HepG2 (cell line): ENCODE results near the gene APOC3. TPM values are rescaled to one million over a fixed set of nuclear protein-coding genes. Genes with fewer than 3 reads are reported as not detected.

Source experiments
- FOXO1 ChIP-seq: sonication (generic); formaldehyde crosslinking; IDR thresholded peaks from 2 replicates; pipeline ENCODE4 v1.4.0; 2020; ENCODE audit warnings: missing genetic modification reagents
- IKZF4 ChIP-seq: sonication (generic); formaldehyde crosslinking; IDR thresholded peaks from 2 replicates; pipeline ENCODE4 v1.5.1; 2020; ENCODE audit warnings: borderline replicate concordance, mild to moderate bottlenecking, low read depth, missing genetic modification reagents; ENCODE audit errors: not compliant biosample characterization
- NR2F6 ChIP-seq, 2 experiments: IDR thresholded peaks; 2 replicates each; pipeline ENCODE4 v1.6.1; 2016; ENCODE audit warnings: antibody characterized with exemption in 1 of 2, mild to moderate bottlenecking in 1 of 2
- PHF20 ChIP-seq: sonication (generic); formaldehyde crosslinking; IDR thresholded peaks from 2 replicates; pipeline ENCODE4 v1.5.0; 2020; ENCODE audit warnings: mild to moderate bottlenecking, missing genetic modification reagents
- RXRA ChIP-seq: sonication (generic); formaldehyde crosslinking; IDR thresholded peaks from 2 replicates; pipeline ENCODE4 v1.5.1; 2020; ENCODE audit warnings: missing genetic modification reagents
- SMARCE1 ChIP-seq: fragments of 450-650 bp; IDR thresholded peaks from 2 replicates; pipeline ENCODE4 v1.6.1; 2017; ENCODE audit warnings: borderline replicate concordance
- ZNF501 ChIP-seq: sonication (generic); formaldehyde crosslinking; IDR thresholded peaks from 2 replicates; pipeline ENCODE4 v1.5.1; 2020; ENCODE audit warnings: mild to moderate bottlenecking, moderate library complexity, missing genetic modification reagents
- ZNF550 ChIP-seq: sonication (generic); formaldehyde crosslinking; IDR thresholded peaks from 2 replicates; pipeline ENCODE4 v1.4.0; 2020; ENCODE audit warnings: mild to moderate bottlenecking, missing genetic modification reagents, borderline replicate concordance
- ZNF589 ChIP-seq: sonication (generic); formaldehyde crosslinking; conservative IDR thresholded peaks from 2 replicates; pipeline ENCODE4 v1.8.0; 2022; ENCODE audit warnings: mild to moderate bottlenecking, moderate library complexity, missing genetic modification reagents
- ZNF720 ChIP-seq: sonication (generic); formaldehyde crosslinking; IDR thresholded peaks from 2 replicates; pipeline ENCODE4 v1.4.0; 2020; ENCODE audit warnings: missing genetic modification reagents
- polyA plus RNA-seq, 8 experiments: library from polyadenylated mRNA; depleted of rRNA in 3 of 8; stranded (reverse) in 7 of 8; unstranded in 1 of 8; fragments of >200 nt; fragmentation: Illumina TruSeq in 4 of 8; extraction: Trizol in 4 of 8; gene quantifications; 2 replicates each; pipeline versions ENCODE4 v1.2.1 to v1.2.3, GENCODE V29; 2011 to 2016; ENCODE audit warnings: low read depth in 4 of 8, missing spikeins in 1 of 8, mixed read lengths in 1 of 8; ENCODE audit not compliant: insufficient read depth in 1 of 8
- total RNA-seq, 5 experiments: library from RNA; depleted of rRNA; stranded (reverse); fragments of >200 nt; fragmentation: Illumina TruSeq; extraction: Trizol; gene quantifications; 2 replicates each; pipeline ENCODE4 v1.2.3, GENCODE V29; 2016; ENCODE audit warnings: low read depth in 1 of 5
- TF ChIP-seq, protein P1 (sequence below): sonication (generic); formaldehyde crosslinking; IDR thresholded peaks from 2 replicates; pipeline ENCODE4 v1.4.0; 2020; ENCODE audit warnings: missing genetic modification reagents
- TF ChIP-seq, protein P2 (sequence below): sonication (generic); formaldehyde crosslinking; conservative IDR thresholded peaks from 2 replicates; pipeline ENCODE4 v1.4.0; 2020; ENCODE audit warnings: missing genetic modification reagents
- TF ChIP-seq, protein P3 (sequence below): sonication (generic); formaldehyde crosslinking; IDR thresholded peaks from 2 replicates; pipeline ENCODE4 v1.4.0; 2020; ENCODE audit warnings: mild to moderate bottlenecking, missing genetic modification reagents, borderline replicate concordance
- TF ChIP-seq, protein P4 (sequence below): sonication (generic); formaldehyde crosslinking; IDR thresholded peaks from 2 replicates; pipeline ENCODE4 v1.4.0; 2020; ENCODE audit warnings: low read depth, missing genetic modification reagents

Gene APOC3
- total and polyA plus RNA-seq, 2 of the 13 experiments (the other 11 are each of a cell fraction or from before 2014, with no cell fraction given): 314 to 687 TPM

DNA sequence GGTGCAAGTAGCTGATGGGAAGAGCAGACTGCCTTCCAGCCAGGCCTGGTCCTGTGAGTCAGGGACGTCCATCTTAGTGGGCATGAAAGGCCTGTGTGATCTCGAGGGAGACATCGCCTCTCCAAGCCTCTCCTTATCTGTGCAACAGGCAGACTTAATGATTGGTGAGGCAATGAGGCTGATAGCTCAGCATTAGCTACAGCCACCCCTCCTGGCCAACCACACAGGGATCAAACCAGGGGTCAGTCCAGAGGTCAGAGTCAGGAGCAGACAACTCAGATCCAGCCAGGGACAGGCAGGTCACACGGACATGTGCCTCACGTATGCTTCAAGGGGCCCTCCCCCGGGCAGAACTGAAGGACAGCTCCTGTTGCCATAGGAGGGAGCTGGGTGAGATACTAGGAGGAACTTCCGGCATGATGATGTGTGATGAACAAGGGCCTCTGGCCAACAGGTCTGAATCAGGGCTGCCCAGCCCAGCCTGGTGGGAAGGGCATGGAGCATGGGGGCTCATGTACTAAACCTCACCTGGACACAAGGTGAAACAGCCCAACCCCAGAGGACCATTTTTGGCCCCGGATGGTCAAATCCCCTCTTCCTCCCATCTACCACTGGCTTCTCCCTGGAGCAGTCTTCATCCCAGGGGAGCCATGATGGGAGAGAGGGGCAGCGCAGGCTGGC is 2.8 kb upstream of the APOC3 start (continued):
- TF ChIP-seq NR2F6 (IDR thresholded peaks at IDR 0.05): peak; percentile 99
- peak; percentile 99 for TF ChIP-seq NR2F6 (CRISPR knock-in tag; IDR thresholded peaks at IDR 0.05)
- TF ChIP-seq ZNF501 (CRISPR knock-in tag): peak; percentile 37
- TF ChIP-seq, protein P1, sequence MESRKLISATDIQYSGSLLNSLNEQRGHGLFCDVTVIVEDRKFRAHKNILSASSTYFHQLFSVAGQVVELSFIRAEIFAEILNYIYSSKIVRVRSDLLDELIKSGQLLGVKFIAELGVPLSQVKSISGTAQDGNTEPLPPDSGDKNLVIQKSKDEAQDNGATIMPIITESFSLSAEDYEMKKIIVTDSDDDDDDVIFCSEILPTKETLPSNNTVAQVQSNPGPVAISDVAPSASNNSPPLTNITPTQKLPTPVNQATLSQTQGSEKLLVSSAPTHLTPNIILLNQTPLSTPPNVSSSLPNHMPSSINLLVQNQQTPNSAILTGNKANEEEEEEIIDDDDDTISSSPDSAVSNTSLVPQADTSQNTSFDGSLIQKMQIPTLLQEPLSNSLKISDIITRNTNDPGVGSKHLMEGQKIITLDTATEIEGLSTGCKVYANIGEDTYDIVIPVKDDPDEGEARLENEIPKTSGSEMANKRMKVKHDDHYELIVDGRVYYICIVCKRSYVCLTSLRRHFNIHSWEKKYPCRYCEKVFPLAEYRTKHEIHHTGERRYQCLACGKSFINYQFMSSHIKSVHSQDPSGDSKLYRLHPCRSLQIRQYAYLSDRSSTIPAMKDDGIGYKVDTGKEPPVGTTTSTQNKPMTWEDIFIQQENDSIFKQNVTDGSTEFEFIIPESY: peak; percentile 74; the same call in 1 of the 2 replicates
- TF ChIP-seq ZNF589 (CRISPR knock-in tag): 0 out of 2 replicates have a peak, but pooled peaks have one; percentile 38
- TF ChIP-seq, protein P2, sequence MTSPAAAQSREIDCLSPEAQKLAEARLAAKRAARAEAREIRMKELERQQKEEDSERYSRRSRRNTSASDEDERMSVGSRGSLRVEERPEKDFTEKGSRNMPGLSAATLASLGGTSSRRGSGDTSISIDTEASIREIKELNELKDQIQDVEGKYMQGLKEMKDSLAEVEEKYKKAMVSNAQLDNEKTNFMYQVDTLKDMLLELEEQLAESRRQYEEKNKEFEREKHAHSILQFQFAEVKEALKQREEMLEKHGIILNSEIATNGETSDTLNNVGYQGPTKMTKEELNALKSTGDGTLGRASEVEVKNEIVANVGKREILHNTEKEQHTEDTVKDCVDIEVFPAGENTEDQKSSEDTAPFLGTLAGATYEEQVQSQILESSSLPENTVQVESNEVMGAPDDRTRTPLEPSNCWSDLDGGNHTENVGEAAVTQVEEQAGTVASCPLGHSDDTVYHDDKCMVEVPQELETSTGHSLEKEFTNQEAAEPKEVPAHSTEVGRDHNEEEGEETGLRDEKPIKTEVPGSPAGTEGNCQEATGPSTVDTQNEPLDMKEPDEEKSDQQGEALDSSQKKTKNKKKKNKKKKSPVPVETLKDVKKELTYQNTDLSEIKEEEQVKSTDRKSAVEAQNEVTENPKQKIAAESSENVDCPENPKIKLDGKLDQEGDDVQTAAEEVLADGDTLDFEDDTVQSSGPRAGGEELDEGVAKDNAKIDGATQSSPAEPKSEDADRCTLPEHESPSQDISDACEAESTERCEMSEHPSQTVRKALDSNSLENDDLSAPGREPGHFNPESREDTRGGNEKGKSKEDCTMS: no peak
- no peak for TF ChIP-seq ZNF720 (CRISPR knock-in tag)
- TF ChIP-seq RXRA (CRISPR knock-in tag): peak; percentile 96
- TF ChIP-seq SMARCE1: no peak
- peak; percentile 70; the same call in 1 of the 2 replicates for TF ChIP-seq ZNF550 (CRISPR knock-in tag)
- TF ChIP-seq IKZF4 (CRISPR knock-in tag): peak; percentile 73
- TF ChIP-seq PHF20 (CRISPR knock-in tag): peak; percentile 56; the same call in 1 of the 2 replicates
- TF ChIP-seq, protein P3, sequence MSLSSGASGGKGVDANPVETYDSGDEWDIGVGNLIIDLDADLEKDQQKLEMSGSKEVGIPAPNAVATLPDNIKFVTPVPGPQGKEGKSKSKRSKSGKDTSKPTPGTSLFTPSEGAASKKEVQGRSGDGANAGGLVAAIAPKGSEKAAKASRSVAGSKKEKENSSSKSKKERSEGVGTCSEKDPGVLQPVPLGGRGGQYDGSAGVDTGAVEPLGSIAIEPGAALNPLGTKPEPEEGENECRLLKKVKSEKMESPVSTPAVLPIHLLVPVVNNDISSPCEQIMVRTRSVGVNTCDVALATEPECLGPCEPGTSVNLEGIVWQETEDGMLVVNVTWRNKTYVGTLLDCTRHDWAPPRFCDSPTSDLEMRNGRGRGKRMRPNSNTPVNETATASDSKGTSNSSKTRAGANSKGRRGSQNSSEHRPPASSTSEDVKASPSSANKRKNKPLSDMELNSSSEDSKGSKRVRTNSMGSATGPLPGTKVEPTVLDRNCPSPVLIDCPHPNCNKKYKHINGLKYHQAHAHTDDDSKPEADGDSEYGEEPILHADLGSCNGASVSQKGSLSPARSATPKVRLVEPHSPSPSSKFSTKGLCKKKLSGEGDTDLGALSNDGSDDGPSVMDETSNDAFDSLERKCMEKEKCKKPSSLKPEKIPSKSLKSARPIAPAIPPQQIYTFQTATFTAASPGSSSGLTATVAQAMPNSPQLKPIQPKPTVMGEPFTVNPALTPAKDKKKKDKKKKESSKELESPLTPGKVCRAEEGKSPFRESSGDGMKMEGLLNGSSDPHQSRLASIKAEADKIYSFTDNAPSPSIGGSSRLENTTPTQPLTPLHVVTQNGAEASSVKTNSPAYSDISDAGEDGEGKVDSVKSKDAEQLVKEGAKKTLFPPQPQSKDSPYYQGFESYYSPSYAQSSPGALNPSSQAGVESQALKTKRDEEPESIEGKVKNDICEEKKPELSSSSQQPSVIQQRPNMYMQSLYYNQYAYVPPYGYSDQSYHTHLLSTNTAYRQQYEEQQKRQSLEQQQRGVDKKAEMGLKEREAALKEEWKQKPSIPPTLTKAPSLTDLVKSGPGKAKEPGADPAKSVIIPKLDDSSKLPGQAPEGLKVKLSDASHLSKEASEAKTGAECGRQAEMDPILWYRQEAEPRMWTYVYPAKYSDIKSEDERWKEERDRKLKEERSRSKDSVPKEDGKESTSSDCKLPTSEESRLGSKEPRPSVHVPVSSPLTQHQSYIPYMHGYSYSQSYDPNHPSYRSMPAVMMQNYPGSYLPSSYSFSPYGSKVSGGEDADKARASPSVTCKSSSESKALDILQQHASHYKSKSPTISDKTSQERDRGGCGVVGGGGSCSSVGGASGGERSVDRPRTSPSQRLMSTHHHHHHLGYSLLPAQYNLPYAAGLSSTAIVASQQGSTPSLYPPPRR (CRISPR knock-in tag): peak; percentile 90
- peak; percentile 85; the same call in 1 of the 2 replicates for TF ChIP-seq FOXO1
- TF ChIP-seq, protein P4, sequence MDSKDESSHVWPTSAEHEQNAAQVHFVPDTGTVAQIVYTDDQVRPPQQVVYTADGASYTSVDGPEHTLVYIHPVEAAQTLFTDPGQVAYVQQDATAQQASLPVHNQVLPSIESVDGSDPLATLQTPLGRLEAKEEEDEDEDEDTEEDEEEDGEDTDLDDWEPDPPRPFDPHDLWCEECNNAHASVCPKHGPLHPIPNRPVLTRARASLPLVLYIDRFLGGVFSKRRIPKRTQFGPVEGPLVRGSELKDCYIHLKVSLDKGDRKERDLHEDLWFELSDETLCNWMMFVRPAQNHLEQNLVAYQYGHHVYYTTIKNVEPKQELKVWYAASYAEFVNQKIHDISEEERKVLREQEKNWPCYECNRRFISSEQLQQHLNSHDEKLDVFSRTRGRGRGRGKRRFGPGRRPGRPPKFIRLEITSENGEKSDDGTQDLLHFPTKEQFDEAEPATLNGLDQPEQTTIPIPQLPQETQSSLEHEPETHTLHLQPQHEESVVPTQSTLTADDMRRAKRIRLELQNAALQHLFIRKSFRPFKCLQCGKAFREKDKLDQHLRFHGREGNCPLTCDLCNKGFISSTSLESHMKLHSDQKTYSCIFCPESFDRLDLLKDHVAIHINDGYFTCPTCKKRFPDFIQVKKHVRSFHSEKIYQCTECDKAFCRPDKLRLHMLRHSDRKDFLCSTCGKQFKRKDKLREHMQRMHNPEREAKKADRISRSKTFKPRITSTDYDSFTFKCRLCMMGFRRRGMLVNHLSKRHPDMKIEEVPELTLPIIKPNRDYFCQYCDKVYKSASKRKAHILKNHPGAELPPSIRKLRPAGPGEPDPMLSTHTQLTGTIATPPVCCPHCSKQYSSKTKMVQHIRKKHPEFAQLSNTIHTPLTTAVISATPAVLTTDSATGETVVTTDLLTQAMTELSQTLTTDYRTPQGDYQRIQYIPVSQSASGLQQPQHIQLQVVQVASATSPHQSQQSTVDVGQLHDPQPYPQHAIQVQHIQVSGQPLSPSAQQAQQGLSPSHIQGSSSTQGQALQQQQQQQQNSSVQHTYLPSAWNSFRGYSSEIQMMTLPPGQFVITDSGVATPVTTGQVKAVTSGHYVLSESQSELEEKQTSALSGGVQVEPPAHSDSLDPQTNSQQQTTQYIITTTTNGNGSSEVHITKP (CRISPR knock-in tag): no peak
